GM13976 (cell line): ENCODE results near the gene PRSS22.
A peak's percentile ranks its signal among the peaks of the same experiment; 100 is the strongest.

ENCODE experiments used
- DNase-seq: peaks from one replicate; pipeline ENCODE4 v3.0.0; 2012; ENCODE audit warnings: low spot score
- CTCF ChIP-seq: IDR thresholded peaks from 2 replicates; pipeline ENCODE4 v1.5.1; 2012; ENCODE audit warnings: borderline replicate concordance, mild to moderate bottlenecking; ENCODE audit not compliant: insufficient read depth; ENCODE audit errors: extremely low read depth, missing control alignments, control extremely low read depth
- in situ Hi-C: fragments of 300-500 bp; cut with MboI; formaldehyde crosslinking; loops from one replicate; pipeline ENCODE4 v1.12.0; 2022; ENCODE audit warnings: low sequenced_read_pairs, mixed read lengths, inconsistent platforms; ENCODE audit not compliant: unreplicated experiment

PRSS22 gene

GRCh38 chr16:2833776-2834175 is 24.2 kb downstream of the PRSS22 start:
- in situ Hi-C loops: no loop called here
- TF ChIP-seq CTCF: no peak
- no peak for DNase-seq

- in situ Hi-C loops: no loop called here
- no peak for DNase-seq
- no peak for TF ChIP-seq CTCF
These were observed 26.8 kb downstream of the PRSS22 start for GRCh38 chr16:2831203-2831602.

- no peak for DNase-seq
- in situ Hi-C loops: no loop called here
- no peak for TF ChIP-seq CTCF
These were observed 27.6 kb downstream of the PRSS22 start for GRCh38 chr16:2830355-2830695.

GRCh38 chr16:2829501-2830354 is 28.2 kb downstream of the PRSS22 start, which contains the start of gene ZG16B:
Gene ZG16B, plus strand, starts transcription at chr16:2830303. Its CDS starts 139 bp downstream, at chr16:2830442.
- no peak for TF ChIP-seq CTCF
- in situ Hi-C loops: no loop called here
- DNase-seq: peak; percentile 75

GRCh38 chr16:2828876-2829430 is 29.0 kb downstream of the PRSS22 start:
- in situ Hi-C loops: no loop called here
- DNase-seq: no peak
- TF ChIP-seq CTCF: no peak

- in situ Hi-C loops: no loop called here
These were observed 29.5 kb downstream of the PRSS22 start for GRCh38 chr16:2828521-2828840.

More at GRCh38 chr16:2828521-2828840, 29.5 kb downstream of the PRSS22 start:
- no peak for TF ChIP-seq CTCF
- DNase-seq: no peak
